Measurements from ENCODE around the gene AK8. TPM values are rescaled to one million over a fixed set of nuclear protein-coding genes. Genes with fewer than 3 reads are reported as not detected.

AK8 gene
- polyA plus RNA-seq, 1 of the 3 experiments (the other 2 are of a cell fraction) = 0.77 TPM

GRCh38 chr9:132806306-132806705 lies 71.8 kb downstream of the AK8 start:
- WGBS (ENCODE audit: low lambda C conversion rate) = 70% methylated on average over 9 of the region's 9 CpGs
- H3K36me3 ChIP-seq (replicated peaks in 1 of 2; ENCODE audit: control insufficient read depth in 1 of 2, insufficient read depth in 2 of 2, low read length in 1 of 2) = no peaks in the 10 kb centered on the region
- no peaks in the 10 kb centered on the region for H3K9me3 ChIP-seq
- CTCF ChIA-PET = interaction anchor here (1.0 to 6.0 kb wide), 9 partner anchors 11 to 396 kb away, joined by 3 to 50 read pairs (median 4); partner anchors contain the start of genes CFAP77 and GFI1B
- no peaks in the 10 kb centered on the region for H3K9me2 ChIP-seq
- no peak overlapping the region for H3K4me2 ChIP-seq
- TF ChIP-seq RXRA (IDR thresholded peaks at IDR 0.05; ENCODE audit: borderline replicate concordance, low read depth) (no peak), JUND (IDR thresholded peaks at IDR 0.05) (no peak), POLR2AphosphoS5 (IDR thresholded peaks at IDR 0.05; ENCODE audit: low read depth, low read length) (no peak)
- H3K4me1 ChIP-seq (ENCODE audit: control insufficient read depth in 1 of 2, insufficient read depth in 2 of 2, low read depth in 1 of 2, low read length in 1 of 2) = peaks cover 0 to 3% of the 10 kb centered on the region in 2 experiments; a peak in 1 of 4 replicates
- H3K27ac ChIP-seq (ENCODE audit: low read depth in 2 of 2, low read length in 1 of 2) = no peak overlapping the region
- H3K4me3 ChIP-seq (ENCODE audit: low read depth in 2 of 2, low read length in 1 of 2) = no peak overlapping the region
- H2AFZ ChIP-seq (ENCODE audit: low read depth) = no peak overlapping the region
- H3K9ac ChIP-seq = no peak overlapping the region
- H3K79me2 ChIP-seq (ENCODE audit: insufficient read depth) = no peaks in the 10 kb centered on the region
- DNase-seq = no peak
- H4K20me1 ChIP-seq (ENCODE audit: insufficient read depth) = no peaks in the 10 kb centered on the region
- no peaks in the 10 kb centered on the region; the same call in 1 of the 2 replicates for H3K27me3 ChIP-seq (ENCODE audit: insufficient read depth)
- POLR2A ChIA-PET = interaction anchor here (0.6 kb wide), 1 partner anchor 55 kb away, joined by 3 read pairs; no protein-coding TSS in a partner anchor
- H3F3A ChIP-seq (replicated peaks; ENCODE audit: insufficient read depth) = no peaks in the 10 kb centered on the region

- ChIA-PET CTCF (interaction anchor here (0.6 to 6.0 kb wide), 6 partner anchors 91 to 230 kb away, joined by 3 to 50 read pairs (median 4); no protein-coding TSS in a partner anchor), POLR2A (interaction anchor here (1.5 kb wide), 1 partner anchor 74 kb away, joined by 4 read pairs; the partner anchor contains the start of gene SPACA9)
- Histone ChIP-seq H3K4me2 (no peak overlapping the region), H3K36me3 (replicated peaks in 1 of 2; ENCODE audit: control insufficient read depth in 1 of 2, insufficient read depth in 2 of 2, low read length in 1 of 2) (no peaks in the 10 kb centered on the region), H3F3A (replicated peaks; ENCODE audit: insufficient read depth) (no peaks in the 10 kb centered on the region), H2AFZ (ENCODE audit: low read depth) (no peak overlapping the region), H3K4me3 (ENCODE audit: low read depth in 2 of 2, low read length in 1 of 2) (no peak overlapping the region), H3K9me3 (no peaks in the 10 kb centered on the region), H3K9me2 (no peaks in the 10 kb centered on the region), H3K4me1 (ENCODE audit: control insufficient read depth in 1 of 2, insufficient read depth in 2 of 2, low read depth in 1 of 2, low read length in 1 of 2) (peaks cover 0 to 11% of the 10 kb centered on the region in 2 experiments; a peak in 1 of 4 replicates), H3K27me3 (ENCODE audit: insufficient read depth) (no peaks in the 10 kb centered on the region), H3K27ac (ENCODE audit: low read depth in 2 of 2, low read length in 1 of 2) (no peak overlapping the region), H4K20me1 (ENCODE audit: insufficient read depth) (no peaks in the 10 kb centered on the region), H3K79me2 (ENCODE audit: insufficient read depth) (no peaks in the 10 kb centered on the region), H3K9ac (no peak overlapping the region)
- WGBS (ENCODE audit: low lambda C conversion rate) = 77% methylated on average over 11 of the region's 20 CpGs
- DNase-seq = no peak
- no peak for TF ChIP-seq REST (IDR thresholded peaks at IDR 0.05; ENCODE audit: low read depth, low read length)
- TF ChIP-seq SMC3 (IDR thresholded peaks at IDR 0.05; ENCODE audit: low read depth, low read length) = no peak
- TF ChIP-seq ELF1 (IDR thresholded peaks at IDR 0.05) = no peak
- TF ChIP-seq FOSL2 (IDR thresholded peaks at IDR 0.05; ENCODE audit: borderline replicate concordance, low read depth) = no peak
- no peak for TF ChIP-seq SIN3A (IDR thresholded peaks at IDR 0.05; ENCODE audit: borderline replicate concordance, low read depth, low read length)
- no peak for TF ChIP-seq FOXJ3 (CRISPR knock-in tag; IDR thresholded peaks at IDR 0.05)
- no peak for TF ChIP-seq CHD2 (IDR thresholded peaks at IDR 0.05; ENCODE audit: low read length, partially characterized antibody)
- no peak for TF ChIP-seq RAD21 (IDR thresholded peaks at IDR 0.05; ENCODE audit: low read length)
- no peak for TF ChIP-seq POLR2AphosphoS5 (IDR thresholded peaks at IDR 0.05; ENCODE audit: low read depth, low read length)
- TF ChIP-seq FOXM1 (IDR thresholded peaks at IDR 0.05; ENCODE audit: low read depth) = no peak
- no peak for TF ChIP-seq RXRA (IDR thresholded peaks at IDR 0.05; ENCODE audit: borderline replicate concordance, low read depth)
- TF ChIP-seq MAX (IDR thresholded peaks at IDR 0.05; ENCODE audit: low read depth) = no peak
- no peak for TF ChIP-seq NRF1 (IDR thresholded peaks at IDR 0.05; ENCODE audit: low read depth, low read length)
- TF ChIP-seq MEF2A (IDR thresholded peaks at IDR 0.05; ENCODE audit: borderline replicate concordance, low read depth) = no peak
- TF ChIP-seq GABPA (IDR thresholded peaks at IDR 0.05; ENCODE audit: low read depth) = no peak
- no peak for TF ChIP-seq EZH2phosphoT487 (IDR thresholded peaks at IDR 0.05; ENCODE audit: borderline replicate concordance, low read depth)
- TF ChIP-seq TEAD4 (IDR thresholded peaks at IDR 0.05; ENCODE audit: borderline replicate concordance, insufficient read depth) = no peak
- TF ChIP-seq GATA2 (CRISPR knock-in tag; IDR thresholded peaks at IDR 0.05) = no peak
- no peak for TF ChIP-seq YY1 (IDR thresholded peaks at IDR 0.05; ENCODE audit: low read depth)
- no peak for TF ChIP-seq IRF3 (IDR thresholded peaks at IDR 0.05; ENCODE audit: low read depth, low read length)
Observed at GRCh38 chr9:132804576-132805295, 73.3 kb downstream of the AK8 start.
